Uterus (tissue), 4 donors: Measurements from ENCODE around the gene FIBIN. TPM values are rescaled to one million over a fixed set of nuclear protein-coding genes. Genes with fewer than 3 reads are reported as not detected.

Source experiments
- DNase-seq, 2 donors: peaks; one replicate each; pipeline ENCODE4 v3.0.0-alpha.2; 2019 to 2020
- H3K27ac ChIP-seq, 2 donors: fragments of 200-600 bp; sonication (generic); 1 replicate in 1 of 2; 2 replicates in 1 of 2; pipeline ENCODE4 v1.5.1; 2016 to 2018
- H3K27me3 ChIP-seq, 2 donors: fragments of 200-600 bp; sonication (generic); one replicate each; pipeline ENCODE4 v1.5.1; 2018 to 2019; ENCODE audit warnings: control low read depth in 1 of 2
- H3K36me3 ChIP-seq, 2 donors: fragments of 200-600 bp; sonication (generic); one replicate each; pipeline ENCODE4 v1.5.1; 2019; ENCODE audit warnings: control low read depth in 1 of 2
- H3K4me1 ChIP-seq, 2 donors: fragments of 200-600 bp; sonication (generic); one replicate each; pipeline ENCODE4 v1.5.1; 2018 to 2019; ENCODE audit warnings: control low read depth in 1 of 2
- H3K4me3 ChIP-seq, 2 donors: fragments of 200-600 bp; sonication (generic); 1 replicate in 1 of 2; 2 replicates in 1 of 2; pipeline ENCODE4 v1.5.1; 2018 to 2019; ENCODE audit warnings: mild to moderate bottlenecking in 1 of 2
- H3K9me3 ChIP-seq, 2 donors: fragments of 200-600 bp; sonication (generic); one replicate each; pipeline ENCODE4 v1.5.1; 2019; ENCODE audit warnings: control low read depth in 1 of 2
- POLR2A ChIP-seq, 2 donors: fragments of 450-650 bp; IDR thresholded peaks; one replicate each; pipeline ENCODE4 v1.6.1; 2016; ENCODE audit warnings: antibody characterized with exemption in 2 of 2, mild to moderate bottlenecking in 1 of 2, moderate library complexity in 1 of 2
- intact Hi-C: fragments of 100-400 bp; cut with DNase I; formaldehyde crosslinking; loops from one replicate; pipeline ENCODE4 v1.15.1; 2023; ENCODE audit warnings: low total_unique reads
- total RNA-seq, 4 donors: library from RNA; depleted of rRNA in 3 of 4; stranded (reverse); fragments of >200 nt in 3 of 4; gene quantifications; one replicate each; pipeline versions ENCODE4 v1.1.0 to v1.2.4, GENCODE V29; 2014 to 2023
- TF ChIP-seq, protein P1 (sequence below), 4 experiments: fragments of 200-600 bp in 2 of 4; fragments of 450-650 bp in 2 of 4; sonication (generic) in 2 of 4; IDR thresholded peaks; one replicate each; pipeline ENCODE4 v1.5.1; 2016 to 2019; ENCODE audit warnings: antibody characterized with exemption in 4 of 4, mild to moderate bottlenecking in 2 of 4, moderate library complexity in 1 of 4
- donor health status: DM: yes; HTN: yes; CAD: no.

The FIBIN gene
- total RNA-seq: 10 to 100 TPM in 2 of 4 donors, 1 to 10 TPM in 2; 6.8 to 40.3 (median 14.6) TPM

DNA sequence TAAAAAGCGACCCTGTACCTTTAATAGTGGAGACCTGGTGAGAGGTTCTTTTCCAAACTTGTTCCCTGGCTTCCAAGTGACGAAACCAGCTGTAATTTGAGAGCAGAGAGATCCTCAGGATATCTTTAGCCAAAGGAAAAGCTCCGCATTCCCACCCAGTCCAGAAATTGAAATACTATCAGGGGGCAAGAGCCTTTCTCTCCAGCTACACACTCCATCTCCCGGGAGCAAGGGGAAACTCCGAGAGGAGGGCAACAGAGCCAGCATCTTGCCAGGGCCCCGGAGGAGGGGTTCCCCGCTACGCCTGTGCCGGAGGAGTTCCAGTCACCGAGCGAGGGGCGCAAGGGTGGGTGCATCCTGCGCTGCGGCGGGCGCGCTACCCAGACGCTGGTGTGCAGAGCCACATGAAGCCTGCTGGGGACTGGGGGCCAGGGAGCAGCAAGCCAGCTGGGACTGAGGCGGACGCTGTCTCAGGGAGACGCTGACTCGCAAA lies at the start of gene FIBIN:
FIBIN (plus strand) TSS at position 148 of the 493 bp plus-strand sequence. CDS start 415 bp downstream, outside the sequence.
- no peak for TF ChIP-seq POLR2A (IDR thresholded peaks at IDR 0.05)
- TF ChIP-seq, protein P1, sequence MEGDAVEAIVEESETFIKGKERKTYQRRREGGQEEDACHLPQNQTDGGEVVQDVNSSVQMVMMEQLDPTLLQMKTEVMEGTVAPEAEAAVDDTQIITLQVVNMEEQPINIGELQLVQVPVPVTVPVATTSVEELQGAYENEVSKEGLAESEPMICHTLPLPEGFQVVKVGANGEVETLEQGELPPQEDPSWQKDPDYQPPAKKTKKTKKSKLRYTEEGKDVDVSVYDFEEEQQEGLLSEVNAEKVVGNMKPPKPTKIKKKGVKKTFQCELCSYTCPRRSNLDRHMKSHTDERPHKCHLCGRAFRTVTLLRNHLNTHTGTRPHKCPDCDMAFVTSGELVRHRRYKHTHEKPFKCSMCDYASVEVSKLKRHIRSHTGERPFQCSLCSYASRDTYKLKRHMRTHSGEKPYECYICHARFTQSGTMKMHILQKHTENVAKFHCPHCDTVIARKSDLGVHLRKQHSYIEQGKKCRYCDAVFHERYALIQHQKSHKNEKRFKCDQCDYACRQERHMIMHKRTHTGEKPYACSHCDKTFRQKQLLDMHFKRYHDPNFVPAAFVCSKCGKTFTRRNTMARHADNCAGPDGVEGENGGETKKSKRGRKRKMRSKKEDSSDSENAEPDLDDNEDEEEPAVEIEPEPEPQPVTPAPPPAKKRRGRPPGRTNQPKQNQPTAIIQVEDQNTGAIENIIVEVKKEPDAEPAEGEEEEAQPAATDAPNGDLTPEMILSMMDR (IDR thresholded peaks at IDR 0.05): no peak
- Histone ChIP-seq H3K27ac (peak within 1 kb of the TSS; percentile 69 to 74), H3K27me3 (no peaks in the 10 kb centered on the region), H3K4me3 (peak within 1 kb of the TSS; percentile 44 to 54), H3K4me1 (peaks cover 0 to 5% of the 10 kb centered on the region in 2 donors), H3K9me3 (no peaks in the 10 kb centered on the region), H3K36me3 (no peaks in the 10 kb centered on the region)
- DNase-seq: peak; percentile 46
- intact Hi-C loops: no loop called here

DNA sequence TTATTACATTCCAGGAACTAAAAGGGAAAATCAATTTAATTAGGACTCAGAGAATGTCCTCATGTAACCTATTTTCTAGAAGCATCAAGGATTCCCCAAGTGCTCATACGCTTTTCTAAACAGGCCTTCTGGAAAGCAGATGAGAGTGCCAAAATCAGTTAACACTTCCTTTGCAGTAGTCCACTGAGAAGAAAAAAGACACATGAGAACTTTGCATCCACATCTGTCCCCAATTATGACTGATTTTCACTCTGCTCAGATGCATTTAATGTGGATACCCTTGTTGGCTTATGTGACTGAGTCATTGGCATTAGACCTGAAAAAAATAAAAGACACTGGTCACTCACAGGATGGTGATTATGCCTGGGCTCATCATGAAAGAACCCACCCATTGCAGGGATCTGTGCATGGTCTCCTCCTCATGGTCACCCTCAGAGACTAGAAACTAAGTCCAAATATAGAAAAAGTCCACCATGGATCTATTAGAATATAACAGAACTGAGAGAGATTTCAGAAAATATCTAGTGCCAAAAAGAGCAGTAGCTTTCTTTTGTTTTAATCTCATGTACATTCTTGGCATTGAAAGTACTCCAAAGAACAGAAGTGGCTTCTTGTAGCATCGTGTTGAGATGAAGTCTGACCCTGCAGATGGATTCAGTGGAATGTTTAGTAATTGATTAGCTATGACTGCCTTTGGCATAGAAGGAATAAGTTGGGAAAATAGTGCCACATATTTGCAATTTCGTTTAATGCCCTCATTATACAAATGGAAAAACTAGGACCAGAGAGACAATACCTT lies 48.8 kb upstream of the FIBIN start:
- Histone ChIP-seq H3K27me3 (no peaks in the 10 kb centered on the region), H3K4me1 (peaks cover 0 to 9% of the 10 kb centered on the region in 2 donors), H3K27ac (no peak overlapping the region), H3K36me3 (no peaks in the 10 kb centered on the region), H3K4me3 (no peak overlapping the region), H3K9me3 (no peaks in the 10 kb centered on the region)
- no peak for TF ChIP-seq POLR2A (IDR thresholded peaks at IDR 0.05)
- TF ChIP-seq, protein P1 (IDR thresholded peaks at IDR 0.05): no peak
- intact Hi-C loops: no loop called here
- DNase-seq: no peak

DNA sequence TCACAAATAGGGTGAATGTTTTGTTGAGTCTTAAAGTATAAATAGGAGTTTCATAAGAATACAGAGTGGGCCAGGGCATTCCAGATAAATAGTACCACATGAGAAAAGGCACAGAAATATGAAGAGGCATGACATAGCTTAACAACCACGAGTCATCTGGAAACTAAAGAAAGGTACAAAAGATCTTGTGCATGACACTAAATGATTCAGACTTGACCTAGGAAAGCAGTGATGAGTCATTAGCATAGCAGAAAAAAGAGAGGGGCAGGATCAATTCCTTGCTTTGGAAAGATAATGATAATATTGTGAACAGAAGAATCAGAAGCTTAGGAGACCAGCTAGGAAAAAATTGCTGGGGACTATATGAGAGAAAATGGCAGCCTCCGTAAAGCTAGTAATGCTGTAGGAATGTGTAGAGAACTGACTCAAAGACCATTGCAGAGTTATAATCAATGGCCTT lies 47.6 kb upstream of the FIBIN start:
- intact Hi-C loops: no loop called here

DNA sequence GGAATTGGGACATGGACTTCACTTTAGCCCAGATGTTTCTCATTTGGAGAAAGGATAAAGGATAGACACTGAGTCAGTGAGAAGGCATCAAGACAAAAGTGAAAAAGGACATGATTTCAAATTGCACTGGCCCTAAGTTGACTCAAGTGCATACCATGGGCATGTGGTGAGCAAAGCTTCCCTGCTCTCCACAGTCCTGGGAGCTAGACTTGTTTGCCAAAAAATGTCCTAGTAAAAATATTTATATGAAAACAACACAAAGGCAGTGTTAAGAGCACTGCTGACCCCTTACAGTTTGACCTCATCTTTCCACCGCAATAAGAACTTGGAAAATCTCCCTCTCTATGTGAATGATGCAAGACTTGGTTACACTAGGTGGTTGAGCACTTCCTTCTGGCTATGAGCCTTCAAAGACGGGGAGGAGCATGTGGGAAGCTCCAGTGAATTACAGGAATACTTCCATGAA lies 46.5 kb upstream of the FIBIN start:
- H3K4me1 ChIP-seq: peaks cover 0 to 9% of the 10 kb centered on the region in 2 donors
- TF ChIP-seq, protein P1 (IDR thresholded peaks at IDR 0.05): no peak
- DNase-seq: peak; percentile 63 to 77
- no peak overlapping the region for H3K4me3 ChIP-seq
- H3K27me3 ChIP-seq: no peaks in the 10 kb centered on the region
- H3K27ac ChIP-seq: peak overlapping the region in 1 of 2 donors; percentile 61
- H3K36me3 ChIP-seq: no peaks in the 10 kb centered on the region
- H3K9me3 ChIP-seq: no peaks in the 10 kb centered on the region
- intact Hi-C loops: no loop called here

More for the DNA sequence above, 47.6 kb upstream of the FIBIN start:
- no peaks in the 10 kb centered on the region for H3K27me3 ChIP-seq
- no peaks in the 10 kb centered on the region for H3K9me3 ChIP-seq
- H3K4me1 ChIP-seq: peaks cover 0 to 9% of the 10 kb centered on the region in 2 donors
- H3K4me3 ChIP-seq: no peak overlapping the region
- H3K27ac ChIP-seq: peak overlapping the region in 1 of 2 donors; percentile 61
- no peak for DNase-seq
- no peaks in the 10 kb centered on the region for H3K36me3 ChIP-seq
- TF ChIP-seq, protein P1 (IDR thresholded peaks at IDR 0.05): no peak
- no peak for TF ChIP-seq POLR2A (IDR thresholded peaks at IDR 0.05)
